HEK293T (cell line): ENCODE results near the gene KIF5C.
"Not testable (repeated sequence)": the region's sequence is repeated elsewhere in the genome, so short reads cannot be mapped to it uniquely, and the experiment has no call there.

Source experiments
- CTCF ChIA-PET: fragments of 350-600 bp; formaldehyde crosslinking; extraction: SDS; loops from one replicate; lab custom pipeline; 2021; ENCODE audit warnings: antibody characterized with exemption, inconsistent platforms; lab: Yijun Ruan, JAX
- POLR2A ChIA-PET: fragments of 350-600 bp; formaldehyde crosslinking; extraction: SDS; loops from one replicate; lab custom pipeline; 2020; ENCODE audit warnings: antibody characterized with exemption, inconsistent platforms; lab: Yijun Ruan, JAX
- DNase-seq: peaks from one replicate; pipeline ENCODE4 v3.0.0; 2012; ENCODE audit warnings: mixed read lengths; ENCODE audit errors: extremely low spot score
- ARNT ChIP-seq: fragments of 450-650 bp; IDR thresholded peaks from 2 replicates; pipeline ENCODE4 v1.6.1; 2017; ENCODE audit warnings: mild to moderate bottlenecking
- BHLHE40 ChIP-seq: fragments of 450-650 bp; IDR thresholded peaks from 2 replicates; pipeline ENCODE4 v1.6.1; 2016; ENCODE audit warnings: mild to moderate bottlenecking, moderate library complexity, borderline replicate concordance
- CTBP1 ChIP-seq: fragments of 450-650 bp; IDR thresholded peaks from 2 replicates; pipeline ENCODE4 v1.6.1; 2016; ENCODE audit warnings: borderline replicate concordance
- ELF4 ChIP-seq: fragments of 450-650 bp; IDR thresholded peaks from 2 replicates; pipeline ENCODE4 v1.6.1; 2017; ENCODE audit warnings: antibody characterized with exemption
- FOXA1 ChIP-seq: fragments of 450-650 bp; IDR thresholded peaks from 2 replicates; pipeline ENCODE4 v1.6.1; 2016; ENCODE audit warnings: mild to moderate bottlenecking
- FOXK2 ChIP-seq: fragments of 450-650 bp; IDR thresholded peaks from 2 replicates; pipeline ENCODE4 v1.6.1; 2016; ENCODE audit warnings: mild to moderate bottlenecking
- FOXM1 ChIP-seq: fragments of 450-650 bp; IDR thresholded peaks from 2 replicates; pipeline ENCODE4 v1.6.1; 2017; ENCODE audit warnings: mild to moderate bottlenecking, borderline replicate concordance
- HDGF ChIP-seq: fragments of 450-650 bp; IDR thresholded peaks from 2 replicates; pipeline ENCODE4 v1.6.1; 2017; ENCODE audit warnings: antibody characterized with exemption, borderline replicate concordance
- L3MBTL2 ChIP-seq: fragments of 450-650 bp; conservative IDR thresholded peaks from 2 replicates; pipeline ENCODE4 v1.6.1; 2016; ENCODE audit warnings: mild to moderate bottlenecking
- LEF1 ChIP-seq: fragments of 450-650 bp; IDR thresholded peaks from 2 replicates; pipeline ENCODE4 v1.6.1; 2017; ENCODE audit warnings: mild to moderate bottlenecking, borderline replicate concordance
- NFRKB ChIP-seq: fragments of 450-650 bp; IDR thresholded peaks from 2 replicates; pipeline ENCODE4 v1.6.1; 2016; ENCODE audit warnings: mild to moderate bottlenecking, moderate library complexity
- PKNOX1 ChIP-seq: fragments of 450-650 bp; IDR thresholded peaks from 2 replicates; pipeline ENCODE4 v1.6.1; 2016
- SP1 ChIP-seq: fragments of 450-650 bp; IDR thresholded peaks from 2 replicates; pipeline ENCODE4 v1.6.1; 2017
- SUZ12 ChIP-seq: fragments of 450-650 bp; IDR thresholded peaks from 2 replicates; pipeline ENCODE4 v1.6.1; 2016; ENCODE audit warnings: mild to moderate bottlenecking
- TARDBP ChIP-seq: fragments of 450-650 bp; IDR thresholded peaks from 2 replicates; pipeline ENCODE4 v1.6.1; 2016
- ZNF384 ChIP-seq: fragments of 450-650 bp; IDR thresholded peaks from 2 replicates; pipeline ENCODE4 v1.6.1; 2016

The KIF5C gene

GRCh38 chr2:148978706-148979105 is 103.7 kb downstream of the KIF5C start:
- ChIA-PET POLR2A (no interaction called here), CTCF (interaction anchor here (0.6 kb wide), 1 partner anchor 1485 kb away, joined by 3 read pairs; no protein-coding TSS in a partner anchor)
- DNase-seq, result no peak
- TF ChIP-seq CTBP1, result no peak
- TF ChIP-seq ARNT, result no peak
- no peak for TF ChIP-seq TARDBP
- TF ChIP-seq HDGF, result no peak
- no peak for TF ChIP-seq L3MBTL2
- no peak for TF ChIP-seq FOXM1
- TF ChIP-seq BHLHE40, result no peak
- TF ChIP-seq SP1, result no peak

DNA sequence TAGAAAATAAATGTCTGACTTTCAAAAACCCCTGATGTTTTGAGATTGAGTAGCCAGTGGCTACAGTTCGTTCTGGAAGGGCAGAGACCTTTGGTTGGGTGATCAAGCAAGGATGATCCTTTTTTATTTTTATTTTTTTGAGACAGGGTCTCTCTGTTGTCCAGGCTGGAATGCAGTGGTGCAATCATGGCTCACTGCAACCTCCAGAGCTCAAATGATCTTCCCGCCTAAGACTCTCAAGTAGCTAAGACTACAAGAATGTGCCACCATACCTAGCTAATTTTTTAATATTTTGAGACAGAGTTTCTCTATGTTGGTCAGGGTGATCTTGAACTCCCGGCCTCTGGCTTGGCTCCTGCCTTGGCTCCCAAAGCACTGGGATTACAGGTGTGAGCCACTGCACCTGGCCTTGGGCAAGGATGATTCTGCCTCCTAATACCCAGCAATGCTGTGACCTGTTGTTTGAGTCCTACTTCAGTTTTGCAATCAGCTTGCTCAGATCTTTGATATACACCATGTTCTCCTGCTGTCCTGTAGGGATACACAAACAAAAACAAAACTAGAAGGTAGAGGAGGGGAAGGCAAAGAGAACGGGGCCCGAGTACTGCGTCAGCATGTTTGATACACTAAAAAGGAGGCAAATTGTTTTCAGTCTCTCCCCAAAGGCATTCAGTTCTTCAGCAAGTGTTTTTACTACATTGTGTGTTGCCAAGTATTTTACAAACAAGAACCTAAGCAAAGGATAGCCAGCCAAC is 104.3 kb downstream of the KIF5C start:
- no peak for TF ChIP-seq PKNOX1
- no peak for TF ChIP-seq CTBP1
- TF ChIP-seq HDGF, result no peak
- TF ChIP-seq ARNT, result no peak
- no peak for TF ChIP-seq FOXA1
- TF ChIP-seq L3MBTL2, result no peak
- ChIA-PET POLR2A (no interaction called here), CTCF (interaction anchor here (0.6 kb wide), 1 partner anchor 1484 kb away, joined by 3 read pairs; no protein-coding TSS in a partner anchor)
- no peak for DNase-seq

DNA sequence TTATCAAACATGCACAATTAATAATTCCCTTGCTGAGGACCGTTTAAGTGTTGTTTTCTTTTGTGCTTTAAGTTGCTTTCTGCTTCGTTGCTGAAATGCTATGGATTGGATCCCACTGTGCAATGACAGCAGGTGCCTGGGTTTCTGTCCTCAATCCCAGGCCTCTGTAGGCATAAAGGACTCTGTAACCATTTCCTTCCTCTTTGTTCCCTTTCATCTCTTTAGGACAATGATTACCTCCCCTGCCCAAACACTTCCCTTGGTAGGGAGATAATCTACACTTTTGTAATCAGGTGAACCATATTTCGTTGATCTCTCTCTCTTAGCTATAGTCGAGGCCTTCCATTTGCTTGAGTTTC is 104.9 kb downstream of the KIF5C start:
- no peak for DNase-seq
- TF ChIP-seq SUZ12, result no peak
- no peak for TF ChIP-seq CTBP1
- no peak for TF ChIP-seq ELF4
- POLR2A ChIA-PET, result no interaction called here
- CTCF ChIA-PET, result no interaction called here

DNA sequence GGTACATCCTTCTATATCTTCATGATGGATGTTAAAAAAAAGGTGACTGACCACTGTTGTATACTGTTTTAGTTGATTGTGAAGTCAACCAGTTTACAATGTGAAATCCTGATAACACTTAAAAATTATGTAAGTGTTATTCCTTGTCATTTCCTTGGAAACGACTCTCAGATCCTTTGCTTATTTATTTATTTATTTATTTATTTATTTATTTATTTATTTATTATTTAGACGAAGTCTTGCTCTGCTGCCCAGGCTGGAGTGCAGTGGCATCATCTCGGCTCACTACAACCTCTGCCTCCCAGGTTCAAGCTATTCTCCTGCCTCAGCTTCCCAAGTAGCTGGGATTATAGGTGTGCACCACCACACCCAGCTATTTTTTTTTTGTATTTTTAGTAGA is 105.5 kb downstream of the KIF5C start:
- CTCF ChIA-PET, result not testable (repeated sequence)

GRCh38 chr2:148981324-148981723 is 106.3 kb downstream of the KIF5C start:
- ChIA-PET POLR2A (no interaction called here), CTCF (interaction anchor here (0.7 kb wide), 1 partner anchor 905 kb away, joined by 4 read pairs; no protein-coding TSS in a partner anchor)
- TF ChIP-seq PKNOX1, result peak; percentile 30; the same call in 1 of the 2 replicates
- no peak for TF ChIP-seq CTBP1
- no peak for DNase-seq

More for the DNA sequence above, 105.5 kb downstream of the KIF5C start:
- POLR2A ChIA-PET, DNase-seq: not testable (repeated sequence)

DNA sequence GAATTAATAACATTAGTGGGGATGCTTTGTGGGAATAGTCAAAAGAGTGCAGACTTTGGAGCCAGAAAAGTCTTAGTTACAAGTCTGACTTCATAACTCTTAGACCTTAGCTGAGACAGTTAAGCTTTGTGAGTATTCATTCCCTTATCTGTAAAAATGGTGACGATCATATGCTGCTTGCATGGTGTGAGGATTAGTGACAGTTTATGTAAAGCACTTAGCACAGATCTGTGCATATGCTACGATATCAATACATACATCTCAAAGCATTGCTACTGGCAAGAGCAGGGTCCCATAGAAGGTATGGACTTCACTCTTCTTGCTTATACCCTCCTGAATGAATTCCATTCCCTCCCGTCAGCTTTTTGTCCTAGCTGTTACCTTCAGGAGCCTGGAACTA is 106.8 kb downstream of the KIF5C start:
- TF ChIP-seq CTBP1 (no peak), L3MBTL2 (no peak), ELF4 (no peak), TARDBP (no peak), FOXK2 (no peak), SP1 (no peak), LEF1 (no peak), FOXA1 (no peak), ZNF384 (no peak), ARNT (no peak), PKNOX1 (no peak), NFRKB (no peak)
- ChIA-PET POLR2A (no interaction called here), CTCF (no interaction called here)
- no peak for DNase-seq

DNA sequence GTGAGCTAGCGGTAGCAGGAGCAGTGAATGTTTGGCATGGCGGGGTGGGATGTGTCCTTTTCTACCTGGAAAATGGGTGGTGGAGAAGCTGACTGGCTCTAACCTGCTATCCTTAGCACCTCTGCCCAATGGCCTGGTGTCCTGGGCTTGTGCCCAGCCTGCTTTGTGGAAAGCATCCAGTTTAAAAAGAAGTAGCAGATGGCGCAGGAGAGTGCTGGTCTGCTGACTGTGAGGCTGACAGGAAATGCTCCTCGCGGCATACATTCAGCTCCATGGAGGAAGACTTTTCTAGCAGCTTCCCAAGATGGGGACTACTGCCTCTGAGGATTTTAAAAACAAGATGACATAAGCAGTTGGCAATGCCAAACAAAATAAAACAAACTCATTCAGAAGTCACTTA is 107.3 kb downstream of the KIF5C start:
- TF ChIP-seq ELF4 (no peak), ZNF384 (no peak), ARNT (no peak), LEF1 (no peak), PKNOX1 (no peak), BHLHE40 (no peak), SUZ12 (no peak)
- CTCF ChIA-PET, result interaction anchor here (0.7 kb wide), 1 partner anchor 432 kb away, joined by 3 read pairs; no protein-coding TSS in a partner anchor
- POLR2A ChIA-PET, result no interaction called here
- DNase-seq, result no peak
